GM12873 (cell line): ENCODE measurements around the gene PLAAT3.

Source experiments
- CTCF ChIP-seq: IDR thresholded peaks from 2 replicates; pipeline ENCODE4 v1.5.1; 2012; ENCODE audit warnings: low read depth, mild to moderate bottlenecking, moderate library complexity, low read length, control low read depth; ENCODE audit not compliant: insufficient read depth; ENCODE audit errors: missing control alignments

Gene PLAAT3

GRCh38 chr11:63590024-63590788 is 24.0 kb downstream of the PLAAT3 start:
- TF ChIP-seq CTCF = no peak

- TF ChIP-seq CTCF = no peak
These were observed 25.2 kb downstream of the PLAAT3 start for GRCh38 chr11:63589000-63589399.

- no peak for TF ChIP-seq CTCF
These were observed 27.6 kb downstream of the PLAAT3 start for GRCh38 chr11:63586451-63587166.

GRCh38 chr11:63583357-63583677 is 30.9 kb downstream of the PLAAT3 start:
- TF ChIP-seq CTCF = no peak

GRCh38 chr11:63574856-63575602 is 39.2 kb downstream of the PLAAT3 start:
- no peak for TF ChIP-seq CTCF

GRCh38 chr11:63573881-63574855 is 40.1 kb downstream of the PLAAT3 start:
- TF ChIP-seq CTCF = no peak
